HG03460 (cell line): Measurements from ENCODE around the gene HUWE1.

ENCODE experiments used
- ATAC-seq: cut with Tn5 transposase; IDR thresholded peaks from one replicate; pipeline ENCODE4 v1.9.1; 2021; ENCODE audit not compliant: unreplicated experiment

The HUWE1 gene

GRCh38 chrX:53685711-53686110 is 808 bp downstream of the HUWE1 start:
- ATAC-seq, result no peak

- ATAC-seq, result peak; percentile 72
These were observed 1.9 kb downstream of the HUWE1 start for GRCh38 chrX:53684415-53685192.

GRCh38 chrX:53683556-53684414 is 2.7 kb downstream of the HUWE1 start:
- peak; percentile 46 for ATAC-seq

GRCh38 chrX:53682885-53683555 is 3.5 kb downstream of the HUWE1 start:
- ATAC-seq, result no peak

GRCh38 chrX:53681661-53682060 is 4.9 kb downstream of the HUWE1 start:
- ATAC-seq, result no peak

GRCh38 chrX:53678667-53679066 is 7.9 kb downstream of the HUWE1 start:
- ATAC-seq, result no peak

- ATAC-seq, result no peak
These were observed 9.2 kb downstream of the HUWE1 start for GRCh38 chrX:53677286-53677685.

- no peak for ATAC-seq
These were observed 11.9 kb downstream of the HUWE1 start for GRCh38 chrX:53674581-53674980.

- no peak for ATAC-seq
These were observed 17.3 kb downstream of the HUWE1 start for GRCh38 chrX:53669258-53669657.

GRCh38 chrX:53666171-53666570 is 20.3 kb downstream of the HUWE1 start:
- ATAC-seq, result no peak

GRCh38 chrX:53660004-53660403 is 26.5 kb downstream of the HUWE1 start:
- ATAC-seq, result no peak

- no peak for ATAC-seq
These were observed 27.5 kb downstream of the HUWE1 start for GRCh38 chrX:53659039-53659438.

- no peak for ATAC-seq
These were observed 29.7 kb downstream of the HUWE1 start for GRCh38 chrX:53656845-53657244.

- ATAC-seq, result no peak
These were observed 32.1 kb downstream of the HUWE1 start for GRCh38 chrX:53654376-53654775.

- no peak for ATAC-seq
These were observed 41.8 kb downstream of the HUWE1 start for GRCh38 chrX:53644751-53645150.

GRCh38 chrX:53642337-53642736 is 44.2 kb downstream of the HUWE1 start:
- no peak for ATAC-seq

- no peak for ATAC-seq
These were observed 47.3 kb downstream of the HUWE1 start for GRCh38 chrX:53639257-53639656.

- ATAC-seq, result no peak
These were observed 49.0 kb downstream of the HUWE1 start for GRCh38 chrX:53637479-53637878.

- no peak for ATAC-seq
These were observed 55.4 kb downstream of the HUWE1 start for GRCh38 chrX:53631156-53631555.

GRCh38 chrX:53630261-53630660 is 56.3 kb downstream of the HUWE1 start:
- no peak for ATAC-seq

- ATAC-seq, result no peak
These were observed 64.1 kb downstream of the HUWE1 start for GRCh38 chrX:53622431-53622830.
